HG03575 (cell line): ENCODE data around the gene C19orf25.

Source experiments
- ATAC-seq: cut with Tn5 transposase; IDR thresholded peaks from one replicate; pipeline ENCODE4 v1.9.1; 2021; ENCODE audit not compliant: unreplicated experiment, insufficient number of reproducible peaks, low FRiP score; ENCODE audit errors: extremely low read depth

The C19orf25 gene

DNA sequence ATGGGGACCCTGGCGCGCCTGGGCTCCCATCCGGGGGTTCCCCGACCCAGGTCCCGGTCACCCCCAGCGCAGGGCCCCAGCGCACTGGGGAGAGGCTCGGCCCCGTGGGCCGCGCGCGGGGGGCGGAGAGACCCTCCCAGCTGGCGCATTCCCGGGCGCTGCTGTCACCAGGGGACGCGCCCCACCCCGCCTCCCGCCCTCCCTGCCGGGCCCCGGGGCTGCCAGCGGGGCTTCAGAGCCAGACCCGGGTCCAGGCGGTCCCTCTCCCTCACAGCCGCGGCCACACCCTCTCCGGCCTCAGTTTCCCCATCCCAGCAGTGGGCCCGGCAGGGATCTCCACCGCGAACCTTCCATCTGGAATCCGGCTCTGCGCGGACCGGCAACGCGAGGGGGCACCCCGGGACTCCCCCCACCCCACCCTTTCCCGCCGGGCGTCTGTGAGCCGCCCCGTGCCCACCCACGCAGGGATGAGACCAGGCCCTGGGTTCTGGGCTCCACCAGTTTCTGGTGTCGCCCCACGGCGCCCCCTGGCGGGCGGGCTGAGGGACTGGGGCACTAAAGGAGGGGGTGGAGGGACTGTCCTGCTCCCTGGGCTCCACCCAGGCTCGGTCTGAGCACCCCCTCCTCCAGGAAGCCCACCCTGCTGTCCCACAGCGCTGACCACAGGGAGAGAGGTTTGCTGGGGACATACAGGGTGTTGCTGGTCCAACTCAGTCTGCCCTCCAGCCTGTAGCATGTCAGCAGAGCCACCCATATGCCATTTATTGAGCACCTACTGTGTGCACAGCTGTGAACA lies 34.7 kb upstream of the C19orf25 start:
- no peak for ATAC-seq

DNA sequence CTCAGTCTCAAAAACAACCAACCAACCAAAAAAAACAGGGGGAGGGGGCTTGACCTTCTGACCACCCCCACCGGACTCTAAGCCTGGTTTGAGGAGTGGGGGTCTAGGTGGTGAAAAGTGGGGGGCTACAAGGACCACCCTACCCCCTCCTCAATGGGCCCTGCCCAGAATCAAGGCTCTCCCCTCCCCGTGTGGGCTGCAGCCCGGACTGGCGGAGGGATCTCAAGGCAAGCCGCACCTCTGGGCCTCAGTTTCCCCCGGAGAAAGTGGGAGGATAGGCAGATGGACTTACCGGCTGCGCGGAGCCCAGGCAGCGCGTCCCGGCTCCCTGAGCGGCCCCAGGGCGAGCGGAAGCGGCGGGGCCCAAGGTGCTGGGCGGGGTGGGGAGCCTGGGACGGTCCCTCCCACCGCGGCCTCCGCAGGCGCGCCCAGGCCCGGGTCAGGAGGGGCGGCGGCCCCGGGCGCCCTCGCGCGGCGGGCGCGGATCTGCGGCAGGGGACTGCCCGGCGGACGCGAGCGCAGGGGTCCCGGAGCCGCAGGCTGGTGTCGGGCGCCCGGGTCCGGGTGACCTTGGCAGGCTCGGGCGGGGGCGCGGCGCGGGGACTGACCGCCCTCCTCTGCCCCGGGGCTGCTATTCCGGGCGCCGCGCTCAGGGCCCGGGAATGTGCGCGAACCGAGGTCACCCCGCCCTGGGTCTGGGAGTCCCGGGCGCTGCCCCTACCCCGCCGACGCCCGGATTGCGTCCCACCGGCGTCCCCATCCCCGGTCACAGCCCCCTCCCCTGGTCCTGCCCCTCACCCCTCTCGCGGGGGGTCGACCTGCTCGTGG lies 33.9 kb upstream of the C19orf25 start, which contains the start of gene ADAMTSL5:
Gene ADAMTSL5 (minus strand): TSS at position 349 of the 828 bp plus-strand sequence. CDS start 2,076 bp downstream, outside the sequence.
- ATAC-seq: no peak

- no peak for ATAC-seq
Measured at GRCh38 chr19:1511318-1512317, 32.6 kb upstream of the C19orf25 start.

DNA sequence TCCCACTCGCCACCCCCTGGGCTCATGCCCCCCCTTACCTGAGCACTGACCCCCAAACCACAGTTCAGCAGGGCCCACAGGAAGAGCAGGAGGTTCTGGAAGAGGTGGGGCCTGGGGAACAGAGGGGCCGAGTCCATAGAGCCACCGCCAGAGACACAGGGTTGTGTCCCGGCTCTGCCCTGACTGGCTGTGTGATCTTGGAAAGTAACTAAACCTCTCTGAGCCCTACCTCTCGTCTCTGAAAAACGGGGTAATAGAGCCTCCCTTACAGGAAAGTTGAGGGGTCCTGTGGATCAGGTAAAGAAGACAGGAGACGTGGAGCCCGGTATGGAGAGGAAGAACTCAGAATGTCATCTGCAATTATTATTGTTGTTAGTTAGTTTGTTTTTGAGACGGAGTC lies 31.8 kb upstream of the C19orf25 start:
- ATAC-seq: no peak

- ATAC-seq: no peak
Measured at GRCh38 chr19:1510442-1510806, 31.4 kb upstream of the C19orf25 start.

- no peak for ATAC-seq
Measured at GRCh38 chr19:1509602-1510441, 30.8 kb upstream of the C19orf25 start.

- ATAC-seq: no peak
Measured at GRCh38 chr19:1508507-1508856, 29.5 kb upstream of the C19orf25 start.

GRCh38 chr19:1507763-1508506 lies 28.9 kb upstream of the C19orf25 start:
- no peak for ATAC-seq

DNA sequence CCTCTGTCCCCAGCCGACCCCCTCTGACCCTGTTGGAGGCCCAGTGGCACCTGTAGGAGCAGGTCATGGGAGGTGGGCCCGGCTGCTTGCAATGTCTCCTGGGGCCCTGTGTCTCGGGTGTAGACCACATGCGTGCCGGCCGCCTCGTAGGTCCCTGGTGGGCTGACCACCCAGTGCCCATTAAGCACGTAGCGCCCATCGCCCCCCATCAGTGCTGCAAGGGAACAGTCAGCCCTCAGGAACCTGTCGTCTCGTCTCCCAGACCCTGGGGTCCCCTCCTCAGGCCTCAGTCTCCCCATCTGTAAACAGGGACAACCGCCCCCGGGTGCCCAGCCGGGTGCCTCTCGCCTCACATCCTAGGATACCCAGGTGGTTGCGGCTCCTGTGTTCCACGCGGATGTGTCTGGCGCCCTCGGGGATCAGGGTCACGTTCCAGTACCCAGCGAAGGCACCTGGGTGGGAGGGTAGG lies 28.2 kb upstream of the C19orf25 start:
- ATAC-seq: no peak

GRCh38 chr19:1505991-1506881 lies 27.2 kb upstream of the C19orf25 start:
- no peak for ATAC-seq

- no peak for ATAC-seq
Measured at GRCh38 chr19:1505012-1505411, 26.0 kb upstream of the C19orf25 start.

GRCh38 chr19:1503925-1504773 lies 25.1 kb upstream of the C19orf25 start:
- no peak for ATAC-seq

DNA sequence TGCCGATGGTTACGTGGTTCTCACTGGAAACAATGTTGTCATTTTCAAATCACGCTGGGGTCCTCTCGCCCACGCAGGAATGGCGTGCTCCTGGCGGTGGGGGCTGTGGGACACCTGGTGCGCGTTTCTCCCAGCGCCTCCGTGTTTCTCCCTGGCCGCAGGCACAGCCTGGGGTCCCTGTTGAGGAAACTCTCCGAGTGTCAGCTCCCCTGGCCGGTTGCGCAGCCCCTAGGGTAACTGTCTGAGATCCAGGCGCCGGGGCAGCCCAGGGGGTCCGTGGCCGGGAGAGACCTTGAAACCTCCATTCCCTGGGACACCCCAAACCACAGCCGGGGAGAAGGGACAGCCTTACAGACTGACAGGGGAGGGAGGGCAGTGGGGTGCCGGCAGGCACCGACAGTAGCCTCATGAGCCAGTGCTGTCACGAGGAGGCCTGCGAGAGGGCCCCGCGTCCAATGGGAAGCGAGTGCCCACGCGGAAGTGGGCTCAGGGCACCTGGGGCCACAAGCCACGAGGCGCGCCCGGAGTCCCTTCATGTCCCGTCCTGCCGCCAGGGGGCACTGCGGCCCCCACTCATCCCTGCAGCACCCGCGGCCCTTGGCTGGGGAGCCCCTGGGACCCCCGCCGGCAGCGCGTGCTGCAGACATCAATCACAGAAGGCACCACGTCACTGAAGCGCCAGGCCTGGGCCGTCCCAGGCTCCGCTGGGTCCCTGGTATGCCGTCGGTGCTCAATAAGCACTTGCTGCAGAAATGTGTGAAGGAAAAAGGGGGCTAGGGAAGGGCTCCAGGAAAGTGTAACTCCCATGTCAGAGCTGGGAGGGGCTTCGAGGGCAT lies 24.3 kb upstream of the C19orf25 start:
- ATAC-seq: no peak

DNA sequence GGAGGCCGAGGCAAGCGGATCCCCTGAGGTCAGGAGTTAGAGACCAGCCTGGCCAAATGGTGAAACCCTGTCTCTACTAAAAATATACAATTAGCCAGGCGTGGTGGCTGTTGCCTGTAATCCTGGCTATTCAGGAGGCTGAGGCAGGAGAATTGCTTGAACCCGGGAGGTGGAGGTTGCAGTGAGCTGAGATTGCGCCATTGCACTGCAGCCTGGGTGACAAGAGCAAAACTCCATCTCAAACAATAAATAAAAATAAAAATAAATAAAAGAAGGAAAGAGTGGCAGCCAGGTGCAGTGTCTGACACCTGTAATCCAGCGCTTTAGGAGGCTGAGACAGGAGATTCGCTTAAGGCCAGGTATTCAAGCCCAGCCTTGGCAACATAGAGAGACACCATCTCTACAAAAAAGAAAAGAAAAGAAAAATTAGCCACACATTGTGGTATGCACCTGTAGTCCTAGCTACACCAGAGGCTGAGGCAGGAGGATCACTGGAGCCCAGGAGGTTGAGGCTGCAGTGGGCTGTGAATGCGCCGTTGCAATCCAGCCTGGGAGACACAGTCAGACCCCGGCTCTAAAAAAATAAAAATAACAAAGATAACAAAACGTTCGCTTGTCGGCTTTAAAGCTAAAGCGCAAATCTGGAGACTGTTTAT lies 23.5 kb upstream of the C19orf25 start:
- ATAC-seq: no peak

GRCh38 chr19:1501200-1501595 lies 22.2 kb upstream of the C19orf25 start:
- no peak for ATAC-seq
